Activated CD4-positive, CD25-positive, alpha-beta regulatory T cell treated with anti-CD3 and anti-CD28 coated beads, Interleukin-2, amount 50 U/mL, for 16 hours (primary cell): ENCODE data around the gene PEPD.
"Not testable (repeated sequence)": the region's sequence is repeated elsewhere in the genome, so short reads cannot be mapped to it uniquely, and the experiment has no call there.

ENCODE experiments used
- DNase-seq: peaks from one replicate; pipeline ENCODE4 v3.0.0-alpha.2; 2020; ENCODE audit warnings: low read depth, low spot score

The PEPD gene

GRCh38 chr19:33498391-33499000 is 23.1 kb downstream of the PEPD start:
- no peak for DNase-seq

GRCh38 chr19:33497778-33498175 is 23.8 kb downstream of the PEPD start:
- no peak for DNase-seq

GRCh38 chr19:33497131-33497777 is 24.3 kb downstream of the PEPD start:
- DNase-seq = no peak

- no peak for DNase-seq
Observed at GRCh38 chr19:33496038-33496895, 25.3 kb downstream of the PEPD start.

GRCh38 chr19:33493401-33494275 is 28.0 kb downstream of the PEPD start:
- DNase-seq = no peak

GRCh38 chr19:33492951-33493350 is 28.6 kb downstream of the PEPD start:
- no peak for DNase-seq

DNA sequence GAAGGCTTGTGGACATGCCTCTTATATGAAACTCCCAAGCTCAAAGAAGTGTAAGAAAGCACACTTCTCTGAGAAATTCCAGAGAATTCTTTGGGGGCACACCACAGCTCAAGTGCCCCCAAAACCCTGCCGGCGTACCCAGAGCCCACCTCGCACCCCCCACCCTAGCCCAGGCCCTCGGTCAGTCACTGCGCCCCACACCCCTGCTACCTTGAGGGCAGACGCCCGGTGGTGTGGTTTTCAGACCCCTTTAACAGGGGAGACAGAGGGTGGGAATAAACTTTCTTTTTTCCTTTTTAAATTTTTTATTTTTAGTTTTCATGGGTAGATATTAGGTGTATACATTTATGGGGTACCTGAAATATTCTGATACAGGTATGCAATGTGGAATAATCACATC is 29.5 kb downstream of the PEPD start:
- no peak for DNase-seq

DNA sequence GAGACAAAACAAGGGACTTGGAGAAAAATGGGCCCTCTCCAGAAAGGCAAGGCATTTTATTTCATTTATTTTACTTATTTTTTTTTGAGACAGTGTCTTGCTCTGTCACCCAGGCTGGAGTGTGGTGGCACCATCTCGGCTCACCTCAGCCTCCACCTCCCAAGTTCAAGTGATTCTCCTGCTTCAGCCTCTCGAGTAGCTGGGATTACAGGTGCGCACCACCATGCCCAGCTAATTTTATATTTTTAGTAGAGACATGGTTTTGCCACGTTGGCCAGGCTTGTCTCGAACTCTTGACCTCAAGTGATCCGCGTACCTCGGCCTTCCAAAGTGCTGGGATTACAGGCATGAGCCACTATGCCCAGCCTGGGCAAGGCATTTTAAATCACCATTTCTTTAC is 31.0 kb downstream of the PEPD start:
- not testable (repeated sequence) for DNase-seq

DNA sequence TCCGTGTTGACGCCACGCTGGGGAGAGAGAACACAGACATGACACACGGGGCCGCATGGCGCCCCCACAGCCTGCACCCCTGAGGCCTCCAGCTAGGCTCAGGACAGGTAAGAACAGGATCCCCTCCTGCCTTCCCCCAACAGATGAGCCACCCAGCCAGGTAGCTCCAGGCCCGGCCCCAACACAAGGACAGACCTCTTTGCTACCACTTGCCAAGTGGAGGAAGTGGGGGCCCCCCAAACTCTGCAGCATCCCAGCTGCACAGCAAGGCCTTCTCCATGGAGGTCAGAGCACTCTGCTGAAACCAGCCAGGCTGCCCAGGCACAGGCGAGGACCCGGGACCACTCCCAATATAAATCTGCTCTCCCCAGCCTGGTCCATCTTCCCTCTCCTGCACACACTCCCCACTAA is 31.5 kb downstream of the PEPD start:
- no peak for DNase-seq

- no peak for DNase-seq
Observed at GRCh38 chr19:33488826-33489225, 32.8 kb downstream of the PEPD start.

DNA sequence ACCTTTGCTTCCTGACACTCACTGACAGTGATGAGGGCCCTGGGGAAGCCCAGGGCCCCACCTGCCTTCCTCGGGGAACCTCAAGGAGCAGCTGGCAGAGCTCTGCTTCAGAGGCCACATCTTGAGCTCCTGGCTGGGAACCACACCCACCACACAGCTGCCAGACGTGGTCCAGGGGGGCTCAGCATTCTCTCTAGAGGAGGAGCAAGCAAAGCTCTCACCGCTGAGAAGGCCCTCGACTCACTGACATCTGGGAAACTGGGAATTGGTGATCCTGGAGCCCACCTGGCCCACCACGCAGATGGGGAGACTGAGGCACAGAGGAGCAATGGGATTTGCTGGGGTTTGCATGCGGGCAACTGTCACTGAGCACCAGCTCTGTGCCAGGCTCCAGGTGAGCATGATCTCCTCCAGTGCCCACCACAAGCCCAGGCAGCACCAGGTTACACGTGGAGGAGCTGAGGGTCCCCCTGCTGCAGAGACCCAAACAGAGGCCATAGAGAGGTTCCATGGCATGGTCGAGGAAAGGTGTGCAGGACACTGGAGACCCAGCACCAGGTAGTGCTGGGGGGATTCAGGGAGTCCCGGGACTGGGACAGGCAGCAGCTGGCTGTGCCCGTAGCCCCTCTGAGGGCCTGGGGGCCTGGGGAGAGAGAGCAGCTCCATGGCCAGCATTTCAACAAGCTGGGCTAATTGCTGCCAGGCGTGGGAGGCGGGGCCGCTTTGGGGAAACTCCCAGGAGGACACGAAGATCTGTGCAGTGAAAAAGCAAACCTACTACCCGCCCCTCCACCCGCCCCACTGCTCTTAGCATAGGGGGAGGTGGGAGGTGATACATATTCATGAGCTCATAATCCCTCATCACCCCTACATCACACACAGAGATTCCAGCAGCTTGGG is 33.4 kb downstream of the PEPD start:
- DNase-seq = no peak

DNA sequence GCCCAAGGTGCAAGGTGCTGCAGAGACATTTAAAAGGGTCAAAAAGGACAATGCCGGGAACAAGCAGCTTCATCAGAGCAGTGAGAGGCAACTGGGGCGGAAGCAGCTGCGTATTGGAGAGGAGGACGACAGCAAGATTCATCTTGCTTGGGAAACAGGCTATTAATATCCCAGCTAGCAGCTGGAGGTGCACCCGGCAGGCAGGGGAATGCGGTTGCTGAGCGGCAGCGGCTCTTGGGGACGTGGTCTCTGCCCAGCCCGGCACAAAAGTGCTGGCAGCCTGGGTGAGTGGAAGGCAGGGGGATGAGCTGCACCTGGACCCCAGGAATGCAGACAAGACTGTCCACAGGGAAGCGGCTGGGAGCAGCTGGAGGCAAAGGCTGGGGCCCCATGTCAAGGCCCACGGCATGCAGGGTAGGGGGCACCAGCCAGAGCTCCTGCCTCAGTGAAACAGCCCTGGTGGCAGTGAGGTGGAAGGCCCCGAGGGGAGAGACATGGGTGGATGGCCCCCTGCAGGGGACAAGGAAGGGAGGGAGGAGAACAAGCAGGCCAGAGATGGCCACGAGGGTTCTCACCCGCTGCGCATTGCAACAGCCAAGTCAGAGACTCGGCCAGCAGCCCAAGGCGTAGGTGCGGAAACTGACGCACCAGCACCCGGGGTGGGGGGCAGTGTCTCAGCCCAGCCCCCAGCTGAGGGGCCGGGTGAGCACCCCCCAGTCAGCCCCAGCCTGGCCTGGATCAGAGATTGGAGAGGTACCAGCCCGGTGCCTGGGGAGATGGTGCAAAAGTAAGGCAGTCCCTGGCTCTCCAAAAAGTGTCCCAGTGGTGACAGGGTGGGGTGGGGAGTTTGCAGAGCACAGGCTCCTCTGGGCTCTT is 34.4 kb downstream of the PEPD start:
- no peak for DNase-seq

DNA sequence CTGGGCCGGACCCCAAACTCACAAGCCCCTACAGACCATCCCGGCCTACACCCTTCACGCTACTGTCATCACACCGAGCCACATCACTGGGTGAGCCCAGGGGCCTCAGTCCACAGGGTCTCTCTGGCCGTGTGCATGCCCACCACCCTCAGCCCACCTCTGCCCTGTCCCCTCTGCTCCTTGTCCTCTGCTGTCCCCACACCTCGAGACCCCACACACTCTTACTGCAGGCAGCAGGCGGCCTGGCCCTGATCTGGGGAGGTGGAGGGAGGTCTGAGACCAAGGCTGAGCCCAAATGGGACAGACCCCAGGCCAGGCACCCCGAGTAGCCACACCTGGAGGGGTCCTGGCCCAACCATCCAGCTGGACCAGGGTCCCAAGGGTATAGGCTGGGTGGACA is 35.2 kb downstream of the PEPD start:
- no peak for DNase-seq

GRCh38 chr19:33484226-33484774 is 37.3 kb downstream of the PEPD start:
- no peak for DNase-seq

DNA sequence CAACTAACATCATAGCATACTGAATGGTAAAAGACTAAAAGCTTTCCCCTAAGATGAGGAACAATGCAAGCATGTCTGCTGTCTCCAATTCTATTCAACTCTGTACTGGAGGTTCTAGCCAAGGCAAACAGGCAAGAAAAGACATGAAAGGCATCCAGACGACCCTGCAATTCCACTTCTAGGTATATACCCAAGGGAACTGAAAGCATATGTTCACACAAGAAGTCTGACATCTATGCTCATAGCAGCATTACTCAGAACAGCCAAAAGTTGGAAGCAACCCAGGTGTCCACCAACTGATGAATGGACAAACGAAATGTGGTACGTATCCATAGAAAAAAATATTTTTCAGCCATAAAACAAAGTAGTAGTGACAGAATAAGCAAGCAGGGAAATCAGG is 39.1 kb downstream of the PEPD start:
- no peak for DNase-seq

GRCh38 chr19:33481863-33482262 is 39.7 kb downstream of the PEPD start:
- DNase-seq = no peak

GRCh38 chr19:33479570-33479969 is 42.0 kb downstream of the PEPD start:
- DNase-seq = not testable (repeated sequence)

- no peak for DNase-seq
Observed at GRCh38 chr19:33477781-33478180, 43.8 kb downstream of the PEPD start.

- DNase-seq = no peak
Observed at GRCh38 chr19:33476151-33476707, 45.4 kb downstream of the PEPD start.
